NCI-H2196 treated with DMSO at 0.1 percent for 48 hours (cell line): Measurements from ENCODE around the gene MACROD2.
"Not testable (repeated sequence)": the region's sequence is repeated elsewhere in the genome, so short reads cannot be mapped to it uniquely, and the experiment has no call there.

Experiments
- DNase-seq: peaks from one replicate; lab custom pipeline; 2025; ENCODE audit not compliant: unreplicated experiment; lab: John Stamatoyannopoulos, UW

Gene MACROD2

DNA sequence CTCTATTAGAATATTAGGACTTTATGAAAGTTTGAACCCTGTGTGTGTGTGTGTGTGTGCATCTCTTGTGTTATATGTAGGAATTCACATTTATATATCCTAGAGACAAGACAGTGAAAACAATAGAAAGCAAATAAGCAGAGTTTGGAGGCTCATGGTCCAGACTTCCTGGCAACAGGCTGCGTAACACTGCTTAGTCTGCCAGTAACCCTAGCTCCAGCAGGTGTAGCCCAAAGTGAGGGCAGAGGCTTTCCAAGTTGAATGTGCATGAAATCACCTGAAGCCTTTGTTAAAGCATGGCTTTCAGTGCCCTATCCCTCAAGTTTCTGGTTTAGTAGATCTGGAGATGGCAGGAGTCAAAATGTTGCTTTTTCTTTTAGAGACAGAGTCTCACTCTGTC lies 2008.0 kb downstream of the MACROD2 start:
- no peak for DNase-seq

DNA sequence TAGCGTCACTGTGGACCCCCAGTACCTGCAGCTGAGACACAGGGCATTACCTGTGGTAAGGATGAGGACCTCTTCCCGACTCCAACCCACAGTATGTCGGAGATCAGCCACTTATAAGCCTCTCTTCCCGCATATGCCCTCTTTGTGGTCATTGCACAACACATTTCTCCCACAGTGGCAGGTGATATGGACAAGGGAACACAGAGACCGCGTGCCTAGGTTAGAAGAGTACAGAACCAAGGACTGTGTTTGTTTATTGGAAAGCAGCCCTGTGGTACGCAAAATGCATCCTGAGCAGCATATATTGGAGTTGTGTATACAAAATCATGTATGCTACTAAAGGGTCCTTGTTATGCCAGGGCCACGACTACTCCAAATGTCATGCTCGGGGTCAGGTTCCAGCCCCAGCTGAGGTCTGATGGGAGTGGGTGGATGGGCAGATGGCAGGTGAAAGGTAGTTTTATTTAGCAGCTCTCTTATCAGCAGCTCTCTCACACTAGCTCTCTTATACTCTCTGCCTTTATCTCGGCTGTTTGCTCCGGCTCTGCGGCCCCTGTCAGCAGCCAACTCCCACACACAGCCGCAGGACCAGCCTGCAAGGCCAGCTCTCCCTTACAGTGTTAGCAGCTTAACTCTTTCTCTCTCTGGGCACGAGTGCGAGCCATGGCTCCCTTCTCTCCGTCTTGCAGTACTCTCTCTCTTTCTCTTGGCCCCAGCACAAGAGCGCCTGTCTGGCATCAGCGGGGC lies 2009.0 kb downstream of the MACROD2 start:
- no peak for DNase-seq

DNA sequence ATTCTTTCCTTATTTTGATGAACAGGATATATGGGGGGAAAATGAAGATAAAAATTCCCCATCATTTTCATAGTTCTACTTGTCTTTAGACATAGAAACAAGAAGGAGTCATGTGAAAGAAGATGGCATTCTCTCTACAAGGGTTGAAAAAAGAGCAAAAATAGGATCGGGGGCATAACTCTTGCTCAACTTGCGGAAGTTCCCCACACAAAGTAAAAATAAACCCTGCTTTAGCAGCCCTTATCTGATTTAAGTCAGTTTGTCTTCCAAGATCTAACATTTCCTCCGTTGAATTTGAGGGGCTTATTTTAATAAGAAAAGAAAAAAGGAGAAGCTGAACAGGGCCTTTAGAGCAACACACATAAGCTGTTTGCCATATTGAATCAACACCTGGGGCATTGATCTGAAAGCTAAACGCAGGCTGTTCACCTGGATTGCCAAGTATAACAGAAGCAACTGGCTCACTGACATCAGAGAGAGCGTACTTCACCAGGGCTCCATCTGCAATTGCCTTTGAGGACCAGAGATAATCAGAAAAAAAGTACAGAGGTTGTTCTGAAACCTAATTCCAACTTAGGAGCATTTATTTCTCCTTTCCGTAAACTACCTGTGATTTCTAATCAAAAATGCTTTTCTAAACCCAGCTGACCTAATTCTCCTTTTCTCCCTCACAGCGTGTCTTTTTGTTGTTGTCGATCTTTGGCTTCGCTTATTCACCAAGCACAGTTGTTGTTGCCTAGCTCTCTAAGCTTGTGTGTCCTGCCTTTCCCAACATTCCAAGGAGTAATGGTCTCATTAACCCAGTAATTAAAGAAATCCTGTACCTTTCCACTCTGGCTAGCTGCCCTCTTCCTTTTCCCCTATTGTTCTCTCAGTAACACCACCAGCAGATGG lies 2010.0 kb downstream of the MACROD2 start:
- no peak for DNase-seq

DNA sequence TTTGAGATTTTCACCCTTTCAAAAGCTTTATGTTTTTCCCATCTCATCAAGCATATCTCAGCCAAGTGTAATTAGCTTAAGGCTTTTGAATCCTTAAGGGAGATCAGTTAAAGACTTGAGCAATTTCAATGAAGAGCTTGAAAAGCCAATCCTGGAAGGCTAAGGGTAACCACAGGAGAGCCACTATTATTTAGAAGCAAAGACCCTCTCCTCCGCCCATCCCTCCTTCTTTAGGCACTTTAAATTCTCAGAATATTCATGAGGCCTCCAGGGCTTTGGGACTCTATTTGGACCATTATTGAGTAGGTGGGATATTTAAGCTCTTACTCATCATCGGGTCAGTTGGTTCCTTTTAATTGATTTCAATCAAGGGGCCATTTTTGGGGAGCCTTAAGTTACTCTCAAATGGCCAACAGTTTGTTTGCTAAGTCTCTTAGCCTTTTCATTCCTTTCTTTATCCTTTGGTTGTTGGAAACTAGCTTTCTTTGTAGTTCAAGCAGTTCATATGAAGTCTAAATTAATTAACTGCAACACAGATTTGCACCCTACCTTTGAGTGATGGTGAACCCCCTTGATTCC lies 2010.7 kb downstream of the MACROD2 start:
- DNase-seq = no peak

DNA sequence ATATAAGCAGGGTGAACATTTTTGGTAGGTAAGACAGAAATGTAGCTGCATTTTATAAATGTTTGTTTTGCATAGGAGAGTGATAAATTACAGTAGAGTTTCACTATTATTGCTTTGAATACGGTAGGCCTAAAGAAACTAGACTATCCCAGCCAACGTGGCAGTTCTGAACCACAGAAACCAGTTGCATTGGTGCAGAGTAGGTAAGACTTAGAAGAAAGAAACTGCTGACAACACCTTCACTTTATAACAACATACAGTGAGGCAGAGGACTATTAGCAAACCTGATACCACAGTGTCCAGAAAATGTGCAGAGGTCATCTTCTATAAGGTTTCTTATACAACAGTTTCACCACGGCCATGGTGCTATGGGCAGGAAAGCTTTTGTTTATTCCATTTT lies 2011.8 kb downstream of the MACROD2 start:
- no peak for DNase-seq

DNA sequence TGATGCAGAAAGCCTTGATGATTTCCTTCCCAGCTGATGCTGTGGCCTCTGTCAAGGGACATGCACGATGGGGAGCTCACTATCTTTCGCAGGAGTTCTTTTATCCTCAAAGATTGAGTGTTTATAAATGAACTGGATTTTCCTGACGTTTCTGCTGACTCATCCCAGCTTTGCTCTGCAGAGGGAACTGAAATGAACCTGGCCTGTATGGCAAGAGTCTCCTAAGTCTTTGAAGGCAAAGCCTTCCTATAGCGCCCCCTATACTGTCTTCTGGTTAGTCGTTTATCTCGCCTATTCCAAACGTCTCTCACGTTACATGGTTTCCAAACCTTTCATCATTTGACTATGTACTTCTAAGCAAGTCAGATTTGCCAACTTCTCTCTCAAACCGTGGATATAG lies 2012.6 kb downstream of the MACROD2 start:
- DNase-seq = no peak

DNA sequence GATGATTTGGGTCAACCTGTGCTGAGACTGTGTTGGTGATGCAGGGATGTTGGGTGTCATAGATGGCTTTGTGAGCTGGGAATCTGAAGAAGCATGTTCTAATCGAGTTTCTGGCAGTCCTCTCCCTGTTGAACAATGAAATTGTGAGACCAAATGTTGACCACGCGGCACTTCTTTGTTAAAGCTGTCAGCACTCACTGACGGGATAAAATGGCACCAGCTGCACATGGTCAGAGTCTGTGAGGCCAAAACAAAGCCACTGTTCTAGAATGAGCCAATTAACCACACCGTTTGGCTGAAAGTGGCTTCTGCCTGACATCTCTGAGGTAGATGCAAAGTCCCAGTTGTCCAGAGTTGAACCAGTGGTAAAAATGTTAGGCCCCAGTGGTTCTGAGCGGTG lies 2015.7 kb downstream of the MACROD2 start:
- no peak for DNase-seq

DNA sequence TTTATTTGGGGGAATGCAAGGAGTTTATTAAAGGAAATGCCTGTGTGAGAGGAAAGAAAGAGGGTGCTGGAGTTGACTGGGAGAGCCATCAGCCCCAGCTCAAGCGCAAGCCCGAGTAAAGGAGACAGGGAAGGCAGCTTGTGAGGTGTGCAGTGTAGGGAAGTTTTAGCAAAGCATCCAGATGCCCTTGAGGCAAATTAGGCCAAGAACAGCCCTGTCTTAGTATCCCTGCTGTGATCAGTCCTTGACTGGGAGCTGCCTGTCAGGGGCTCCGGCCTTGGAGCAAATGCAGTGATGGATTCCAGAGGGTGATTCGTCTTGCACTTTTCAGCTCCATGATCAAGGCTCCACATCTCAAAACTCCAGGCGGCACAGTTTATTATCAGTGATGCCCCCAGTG lies 2016.2 kb downstream of the MACROD2 start:
- DNase-seq = no peak

DNA sequence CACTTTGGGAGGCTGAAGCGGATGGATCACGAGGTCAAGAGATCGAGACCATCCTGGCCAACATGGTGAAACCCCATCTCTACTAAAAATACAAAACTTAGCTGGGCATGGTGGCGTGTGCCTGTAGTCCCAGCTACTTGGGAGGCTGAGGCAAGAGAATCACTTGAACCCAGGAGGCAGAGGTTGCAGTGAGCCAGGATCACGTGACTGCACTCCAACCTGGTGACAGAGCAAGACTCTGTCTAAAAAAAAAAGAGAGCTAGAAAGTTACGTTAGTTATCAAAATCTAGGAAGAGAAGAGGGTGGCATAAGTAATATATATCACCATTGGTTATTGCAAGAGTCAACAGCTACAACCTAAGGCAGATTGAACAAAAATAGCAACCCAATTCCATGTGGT lies 2017.6 kb downstream of the MACROD2 start:
- not testable (repeated sequence) for DNase-seq

DNA sequence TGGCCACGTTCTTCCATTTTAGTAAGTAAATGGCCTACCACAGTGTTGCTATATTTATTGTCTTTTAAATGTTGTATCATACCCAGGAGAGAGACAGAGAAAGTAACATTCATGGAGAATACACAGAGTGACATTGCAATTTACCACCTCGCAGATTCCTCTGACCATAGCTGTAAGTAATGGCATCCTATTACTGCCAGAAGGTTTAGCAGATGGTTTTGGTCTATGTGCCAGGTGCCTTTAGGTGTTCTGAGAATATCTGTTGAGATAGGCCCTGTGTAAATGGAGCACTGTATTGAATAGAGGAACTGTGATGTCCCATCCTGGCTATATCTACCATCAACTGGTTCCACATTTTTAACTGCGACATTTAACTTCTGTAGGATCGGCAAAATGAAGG lies 2018.3 kb downstream of the MACROD2 start:
- no peak for DNase-seq

DNA sequence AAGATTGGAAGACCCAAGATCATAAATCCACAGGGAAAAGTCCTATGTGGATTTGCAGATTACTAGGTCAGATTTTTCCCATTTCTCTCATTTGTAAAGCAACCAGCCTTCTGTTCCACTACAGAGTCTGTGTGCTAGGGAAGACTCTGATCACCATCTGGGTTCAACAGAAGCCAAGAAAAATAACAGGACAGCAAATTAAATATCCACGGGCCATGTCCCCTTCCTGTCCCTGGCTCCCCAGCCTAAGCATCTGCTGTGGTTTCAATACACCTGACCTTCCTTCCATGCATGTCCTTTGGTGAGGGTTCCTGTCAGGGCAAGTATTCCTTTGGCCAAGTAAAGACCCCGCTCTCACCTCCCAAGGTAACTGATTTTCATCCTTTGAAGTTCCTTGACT lies 2019.1 kb downstream of the MACROD2 start:
- no peak for DNase-seq

DNA sequence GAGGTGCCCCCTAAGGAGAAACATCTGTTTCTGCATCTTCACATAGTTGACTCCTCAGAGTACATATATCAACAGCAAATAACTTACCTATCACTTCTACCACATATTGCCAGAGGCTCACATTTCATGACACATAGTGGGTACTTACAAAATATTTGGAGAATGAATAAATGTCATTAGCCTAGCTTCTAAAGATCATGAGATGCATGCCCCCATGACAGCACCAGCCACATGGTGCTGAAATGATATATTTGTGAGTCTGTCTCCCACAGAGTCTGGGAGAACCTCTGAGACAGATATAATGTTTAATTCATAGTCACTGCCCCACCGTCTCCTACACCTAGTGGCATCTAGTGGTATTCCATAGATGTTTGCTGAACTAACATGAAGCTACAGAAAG lies 2022.3 kb downstream of the MACROD2 start:
- DNase-seq = no peak

DNA sequence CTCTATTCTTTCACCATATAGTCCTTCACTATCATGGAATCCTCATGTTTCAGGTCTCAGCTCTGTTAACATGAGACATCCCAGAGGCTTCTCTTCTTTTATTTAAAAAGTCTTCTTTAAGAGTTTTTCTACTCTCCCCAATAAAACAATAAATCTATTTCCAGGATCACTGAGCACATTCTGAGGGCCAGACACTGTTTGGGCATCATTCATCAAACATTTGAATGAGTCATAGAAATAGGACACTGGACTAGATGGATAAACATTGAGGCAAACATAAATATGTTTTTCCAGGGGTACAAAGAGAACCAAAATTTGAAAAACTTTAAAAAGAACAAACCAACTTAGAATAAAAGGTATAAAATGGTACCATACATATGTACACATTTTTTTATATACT lies 2023.6 kb downstream of the MACROD2 start:
- no peak for DNase-seq

DNA sequence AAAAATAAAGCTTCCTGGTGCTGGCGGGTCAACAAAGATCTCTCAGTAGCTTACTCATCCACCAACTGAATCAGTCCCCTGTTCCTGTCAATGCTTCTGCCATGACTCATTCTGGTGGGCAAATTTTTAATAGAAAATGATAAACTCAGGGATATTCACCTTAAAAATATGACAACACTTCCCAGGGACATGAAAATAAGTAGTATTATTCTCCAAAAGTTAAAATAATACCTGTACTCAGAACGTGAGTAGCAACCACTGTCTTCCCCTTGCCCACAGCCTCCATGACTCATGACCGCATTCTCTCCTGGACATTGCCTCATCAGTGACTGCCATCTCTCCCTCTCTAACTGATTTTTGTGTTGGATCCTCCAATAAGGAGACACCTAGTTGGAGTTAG lies 2025.7 kb downstream of the MACROD2 start:
- no peak for DNase-seq

DNA sequence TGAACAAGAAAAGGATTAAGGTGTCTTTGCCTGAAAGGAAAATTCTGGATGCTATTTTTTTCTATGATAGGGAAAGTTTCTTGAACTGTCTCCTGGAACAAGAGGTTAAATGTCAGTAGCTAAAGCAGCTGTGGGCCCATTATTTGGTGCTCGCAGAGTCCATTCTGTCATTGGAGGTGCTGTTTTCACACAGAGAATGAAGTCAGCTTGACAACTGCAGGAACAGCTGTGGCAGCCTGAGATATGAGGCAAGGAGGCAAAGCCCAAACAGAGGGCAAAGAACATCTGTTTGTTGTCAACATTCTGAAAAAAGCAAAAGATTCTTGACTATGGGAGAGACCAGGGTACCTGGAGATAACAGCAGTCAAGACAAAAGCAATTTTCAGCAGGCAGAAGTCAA lies 2029.8 kb downstream of the MACROD2 start:
- no peak for DNase-seq

DNA sequence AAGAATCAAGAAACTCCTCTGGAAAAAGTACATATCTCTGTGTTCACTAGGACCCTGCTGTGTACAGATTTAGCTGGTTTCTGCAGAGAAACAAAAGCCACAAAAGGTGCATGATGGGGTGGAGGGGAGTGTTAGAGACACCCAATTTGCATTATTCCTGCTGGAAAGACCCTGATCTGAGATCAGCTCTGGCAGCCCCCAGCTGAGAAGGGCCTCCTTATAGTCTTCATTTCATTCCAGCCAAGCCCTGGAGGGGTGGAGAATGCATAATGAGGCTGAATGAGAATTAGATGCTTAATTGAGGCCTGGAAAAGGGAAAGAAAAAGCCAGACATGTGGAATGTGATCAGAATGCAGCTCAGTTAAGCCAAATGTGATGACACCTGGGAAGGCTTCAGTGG lies 2032.4 kb downstream of the MACROD2 start:
- no peak for DNase-seq

DNA sequence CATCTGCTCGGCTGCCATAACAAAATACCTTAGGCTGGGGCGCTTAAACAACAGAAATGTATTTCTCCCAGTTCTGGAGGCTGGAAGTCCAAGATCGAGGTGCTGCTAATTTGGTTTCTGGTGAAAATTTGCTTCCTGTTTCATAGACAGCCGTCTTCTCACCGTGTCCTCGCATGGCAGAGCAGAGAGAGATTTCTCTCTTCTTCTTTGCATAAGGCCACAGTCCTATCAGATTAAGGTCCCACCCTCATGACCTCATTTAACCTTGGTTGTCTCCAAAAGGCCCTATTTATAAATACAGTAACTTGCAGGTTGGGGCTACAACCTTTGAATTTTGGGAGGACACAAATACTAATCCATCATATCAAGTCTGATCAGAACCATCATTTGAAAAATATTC lies 2033.6 kb downstream of the MACROD2 start:
- no peak for DNase-seq

DNA sequence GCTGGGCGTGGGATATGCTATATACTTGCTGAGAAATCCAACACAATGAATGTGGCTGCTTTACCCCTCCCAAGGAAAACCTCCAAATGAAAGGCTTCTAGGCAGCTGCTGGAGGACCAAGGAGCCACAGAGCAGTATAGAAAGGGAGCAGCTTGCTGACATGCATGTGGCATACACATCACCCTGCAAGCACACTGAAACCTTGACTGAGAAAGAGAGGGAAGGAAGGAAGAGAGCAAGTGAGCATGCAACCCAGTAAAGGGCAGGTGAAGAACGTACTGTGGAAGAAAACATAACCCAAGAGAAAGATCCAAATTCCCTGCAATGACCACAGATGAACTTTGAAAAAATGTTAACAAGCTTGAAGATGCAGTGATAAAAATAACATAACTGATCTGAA lies 2034.9 kb downstream of the MACROD2 start:
- no peak for DNase-seq

DNA sequence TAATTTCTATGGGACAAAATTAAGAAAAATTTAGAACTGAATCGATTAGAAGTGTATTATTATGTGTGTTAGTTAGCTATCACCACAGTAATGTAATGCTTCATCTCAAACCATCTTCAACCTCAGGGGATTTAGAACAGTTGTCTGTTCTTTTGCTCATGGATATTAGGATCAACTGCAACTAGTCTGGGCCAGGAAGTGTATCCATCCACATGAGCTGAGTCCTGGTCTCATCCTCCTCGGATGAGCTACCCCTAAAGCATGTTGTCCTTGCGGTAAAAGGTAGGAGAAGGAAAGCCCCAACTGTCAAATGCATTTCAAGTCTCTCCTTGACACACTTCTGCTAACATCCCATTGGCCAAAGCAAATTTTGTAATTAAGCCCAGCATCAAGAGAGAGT lies 2040.3 kb downstream of the MACROD2 start:
- DNase-seq = no peak

DNA sequence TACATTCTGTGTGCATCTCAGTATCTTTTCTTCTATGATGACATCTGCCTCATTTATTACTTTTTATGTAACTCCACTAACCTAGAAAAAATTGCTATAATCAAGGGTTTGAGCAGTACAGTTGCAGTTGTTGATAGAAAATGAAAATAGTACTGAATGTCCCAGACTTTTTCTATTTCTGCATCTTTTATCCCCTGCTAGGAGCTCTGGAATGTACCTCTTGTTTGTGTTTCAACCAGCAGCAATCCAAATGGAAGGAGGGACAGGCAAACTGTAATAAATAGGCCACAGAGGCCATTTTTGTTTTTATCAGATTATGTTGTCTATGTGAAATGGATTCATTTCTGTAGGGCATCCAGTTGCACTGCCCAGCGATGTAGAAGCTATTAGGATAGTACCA lies 2041.0 kb downstream of the MACROD2 start:
- DNase-seq = no peak

DNA sequence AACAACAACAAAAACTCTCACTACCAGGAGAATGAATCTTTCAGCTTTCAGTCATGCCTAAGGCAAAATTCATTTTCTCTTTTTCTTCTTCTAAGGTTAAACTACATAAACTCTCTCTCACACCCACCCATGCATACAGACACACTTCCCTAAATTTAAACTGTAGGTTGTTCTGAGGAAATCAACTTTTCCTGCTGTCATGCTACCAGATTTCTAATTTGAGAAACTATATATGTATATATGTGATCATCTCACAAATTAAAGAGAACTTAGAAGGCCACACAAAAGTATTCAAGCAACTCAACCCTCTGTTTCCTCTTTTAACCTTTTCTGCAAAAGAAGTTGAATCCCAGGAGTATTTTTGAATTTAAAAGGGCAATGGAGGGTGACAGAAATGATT lies 2045.4 kb downstream of the MACROD2 start:
- no peak for DNase-seq

DNA sequence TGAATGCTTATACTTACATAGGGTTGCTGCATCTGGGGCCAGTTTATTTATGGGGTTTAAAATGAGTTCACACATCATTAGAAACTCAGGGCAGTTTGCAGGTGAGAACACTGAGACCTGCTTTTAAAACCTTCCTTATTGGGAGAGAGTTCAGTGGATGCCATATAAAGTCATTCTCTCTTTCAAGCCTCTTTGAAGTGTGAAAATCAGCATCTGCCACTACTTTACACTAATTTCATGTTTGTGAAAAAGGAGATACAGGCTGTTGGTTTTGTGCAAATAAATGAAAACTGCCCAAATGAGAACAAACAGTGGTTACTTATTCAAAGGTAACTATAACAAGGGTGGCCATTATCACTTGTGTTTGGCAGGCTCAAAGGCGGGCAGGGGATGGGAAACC lies 2047.4 kb downstream of the MACROD2 start:
- DNase-seq = no peak
